ENCODE results near the gene TACC2.

Gene TACC2

DNA sequence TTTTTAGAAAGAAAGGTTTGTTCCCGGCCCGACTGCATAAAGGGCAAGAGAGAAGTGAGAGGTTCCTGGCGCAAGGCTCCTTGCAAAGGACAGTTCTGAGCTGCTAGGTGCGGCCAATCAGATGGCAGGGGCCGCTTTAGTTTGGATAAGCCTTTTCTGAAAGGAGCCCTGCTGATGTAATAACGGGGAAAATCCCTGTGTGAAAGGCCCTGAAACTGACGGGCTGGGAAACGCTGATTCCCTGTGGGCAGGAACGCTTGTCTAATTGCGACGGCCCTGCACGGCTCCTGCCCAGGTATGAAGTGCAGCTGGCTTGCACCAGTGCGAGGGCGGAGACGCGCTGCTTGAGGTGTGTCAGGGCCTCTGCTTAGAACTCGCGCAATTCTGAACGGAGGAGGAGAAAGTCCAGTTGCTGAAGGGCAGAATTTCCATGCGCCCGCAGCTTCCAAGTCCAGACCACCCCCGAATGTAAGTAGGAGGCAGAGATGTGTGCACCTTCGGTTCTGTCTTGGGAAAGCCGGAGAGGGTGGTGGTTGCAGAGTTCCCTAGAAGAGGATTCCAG is 30.5 kb downstream of the TACC2 start:
- H3K79me2 ChIP-seq (ENCODE audit: insufficient read depth, low read length) = no peaks in the 10 kb centered on the region
- H4K20me1 ChIP-seq (ENCODE audit: insufficient read depth, low read length) = no peaks in the 10 kb centered on the region
- H3K9me3 ChIP-seq (ENCODE audit: insufficient read depth, low read length, severe bottlenecking) = no peaks in the 10 kb centered on the region
- H3K36me3 ChIP-seq (ENCODE audit: insufficient read depth, low read length) = no peaks in the 10 kb centered on the region
- H3K4me3 ChIP-seq (ENCODE audit: low read depth in 1 of 2, low read length in 2 of 2) = no peak overlapping the region
- DNase-seq = no peak
- H3K27me3 ChIP-seq (ENCODE audit: insufficient read depth, low read length, poor library complexity) = peaks cover 9% of the 10 kb centered on the region
- no peak overlapping the region for H3K9ac ChIP-seq (ENCODE audit: low read depth, low read length)
- H3K4me1 ChIP-seq (ENCODE audit: insufficient read depth, low read length) = no peaks in the 10 kb centered on the region
- no peak overlapping the region for H3K27ac ChIP-seq (ENCODE audit: low read length)
- TF ChIP-seq EZH2 (IDR thresholded peaks at IDR 0.05; ENCODE audit: borderline replicate concordance, low read depth, low read length, severe bottlenecking) (no peak), CTCF (IDR thresholded peaks at IDR 0.05; ENCODE audit: borderline replicate concordance, extremely low read depth, low read length, poor library complexity, severe bottlenecking) (no peak)
- no peak overlapping the region for H3K4me2 ChIP-seq (ENCODE audit: insufficient read depth, low read length)
- ATAC-seq (ENCODE audit: insufficient read depth, low read depth) = no peak
- H2AFZ ChIP-seq (ENCODE audit: low read depth, low read length) = no peak overlapping the region

GRCh38 chr10:122020226-122020625 is 31.3 kb downstream of the TACC2 start:
- no peak overlapping the region for H3K4me3 ChIP-seq (ENCODE audit: low read depth in 1 of 2, low read length in 2 of 2)
- TF ChIP-seq EZH2 (IDR thresholded peaks at IDR 0.05; ENCODE audit: borderline replicate concordance, low read depth, low read length, severe bottlenecking) (no peak), CTCF (IDR thresholded peaks at IDR 0.05; ENCODE audit: borderline replicate concordance, extremely low read depth, low read length, poor library complexity, severe bottlenecking) (no peak)

GRCh38 chr10:122021379-122021778 is 32.4 kb downstream of the TACC2 start:
- no peaks in the 10 kb centered on the region for H3K79me2 ChIP-seq (ENCODE audit: insufficient read depth, low read length)
- TF ChIP-seq CTCF (IDR thresholded peaks at IDR 0.05; ENCODE audit: borderline replicate concordance, extremely low read depth, low read length, poor library complexity, severe bottlenecking) (no peak), EZH2 (IDR thresholded peaks at IDR 0.05; ENCODE audit: borderline replicate concordance, low read depth, low read length, severe bottlenecking) (no peak)

More at GRCh38 chr10:122020226-122020625, 31.3 kb downstream of the TACC2 start:
- Histone ChIP-seq H3K4me1 (ENCODE audit: insufficient read depth, low read length) (no peaks in the 10 kb centered on the region), H3K36me3 (ENCODE audit: insufficient read depth, low read length) (no peaks in the 10 kb centered on the region), H3K27ac (ENCODE audit: low read length) (no peak overlapping the region), H4K20me1 (ENCODE audit: insufficient read depth, low read length) (no peaks in the 10 kb centered on the region), H2AFZ (ENCODE audit: low read depth, low read length) (no peak overlapping the region), H3K79me2 (ENCODE audit: insufficient read depth, low read length) (no peaks in the 10 kb centered on the region), H3K9ac (ENCODE audit: low read depth, low read length) (no peak overlapping the region), H3K27me3 (ENCODE audit: insufficient read depth, low read length, poor library complexity) (peaks cover 9% of the 10 kb centered on the region), H3K9me3 (ENCODE audit: insufficient read depth, low read length, severe bottlenecking) (no peaks in the 10 kb centered on the region), H3K4me2 (ENCODE audit: insufficient read depth, low read length) (no peak overlapping the region)
- no peak for DNase-seq
- no peak for ATAC-seq (ENCODE audit: insufficient read depth, low read depth)

More at GRCh38 chr10:122021379-122021778, 32.4 kb downstream of the TACC2 start:
- H3K9ac ChIP-seq (ENCODE audit: low read depth, low read length) = no peak overlapping the region
- ATAC-seq (ENCODE audit: insufficient read depth, low read depth) (no peak), DNase-seq (no peak)
- H3K9me3 ChIP-seq (ENCODE audit: insufficient read depth, low read length, severe bottlenecking) = no peaks in the 10 kb centered on the region
- H3K4me2 ChIP-seq (ENCODE audit: insufficient read depth, low read length) = no peak overlapping the region
- no peaks in the 10 kb centered on the region for H3K36me3 ChIP-seq (ENCODE audit: insufficient read depth, low read length)
- H2AFZ ChIP-seq (ENCODE audit: low read depth, low read length) = no peak overlapping the region
- H3K4me3 ChIP-seq (ENCODE audit: low read depth in 1 of 2, low read length in 2 of 2) = no peak overlapping the region
- H3K4me1 ChIP-seq (ENCODE audit: insufficient read depth, low read length) = no peaks in the 10 kb centered on the region
- H4K20me1 ChIP-seq (ENCODE audit: insufficient read depth, low read length) = no peaks in the 10 kb centered on the region
- peaks cover 9% of the 10 kb centered on the region for H3K27me3 ChIP-seq (ENCODE audit: insufficient read depth, low read length, poor library complexity)
- H3K27ac ChIP-seq (ENCODE audit: low read length) = no peak overlapping the region

Data from DND-41 (cell line).